ENCODE measurements around the gene LARGE1.

Gene LARGE1

DNA sequence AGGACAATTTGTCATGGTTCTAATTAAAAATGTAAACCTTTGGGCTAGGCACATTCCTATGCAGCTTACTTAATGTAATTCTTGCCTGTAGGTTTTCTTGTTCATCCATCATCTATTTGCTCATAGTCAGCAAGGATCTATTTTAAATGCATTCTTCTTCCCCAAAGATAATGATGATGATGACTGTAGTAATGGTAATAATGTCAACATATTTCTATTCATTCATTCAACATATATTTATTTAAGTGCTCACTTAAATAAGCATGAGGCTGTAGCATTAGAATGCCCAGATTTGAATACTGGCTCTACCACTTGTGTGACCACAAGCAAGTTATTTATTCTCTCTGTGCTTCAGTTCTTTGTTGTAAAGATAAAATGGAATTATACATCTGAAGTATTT is 692.5 kb downstream of the LARGE1 start:
- Histone ChIP-seq H3K4me3 (ENCODE audit: low read depth in 1 of 2, low read length in 2 of 2) (no peak overlapping the region), H3K4me2 (ENCODE audit: insufficient read depth, low read length) (no peak overlapping the region), H3K36me3 (ENCODE audit: insufficient read depth, low read length) (no peaks in the 10 kb centered on the region), H3K9me3 (ENCODE audit: insufficient read depth, low read length, severe bottlenecking) (peaks cover 16% of the 10 kb centered on the region), H3K4me1 (ENCODE audit: insufficient read depth, low read length) (no peaks in the 10 kb centered on the region), H3K79me2 (ENCODE audit: insufficient read depth, low read length) (no peaks in the 10 kb centered on the region), H2AFZ (ENCODE audit: low read depth, low read length) (no peak overlapping the region), H3K27ac (ENCODE audit: low read length) (no peak overlapping the region), H4K20me1 (ENCODE audit: insufficient read depth, low read length) (no peaks in the 10 kb centered on the region), H3K27me3 (ENCODE audit: insufficient read depth, low read length, poor library complexity) (no peaks in the 10 kb centered on the region), H3K9ac (ENCODE audit: low read depth, low read length) (no peak overlapping the region)
- ATAC-seq (ENCODE audit: insufficient read depth, low read depth): no peak
- TF ChIP-seq, protein P1, sequence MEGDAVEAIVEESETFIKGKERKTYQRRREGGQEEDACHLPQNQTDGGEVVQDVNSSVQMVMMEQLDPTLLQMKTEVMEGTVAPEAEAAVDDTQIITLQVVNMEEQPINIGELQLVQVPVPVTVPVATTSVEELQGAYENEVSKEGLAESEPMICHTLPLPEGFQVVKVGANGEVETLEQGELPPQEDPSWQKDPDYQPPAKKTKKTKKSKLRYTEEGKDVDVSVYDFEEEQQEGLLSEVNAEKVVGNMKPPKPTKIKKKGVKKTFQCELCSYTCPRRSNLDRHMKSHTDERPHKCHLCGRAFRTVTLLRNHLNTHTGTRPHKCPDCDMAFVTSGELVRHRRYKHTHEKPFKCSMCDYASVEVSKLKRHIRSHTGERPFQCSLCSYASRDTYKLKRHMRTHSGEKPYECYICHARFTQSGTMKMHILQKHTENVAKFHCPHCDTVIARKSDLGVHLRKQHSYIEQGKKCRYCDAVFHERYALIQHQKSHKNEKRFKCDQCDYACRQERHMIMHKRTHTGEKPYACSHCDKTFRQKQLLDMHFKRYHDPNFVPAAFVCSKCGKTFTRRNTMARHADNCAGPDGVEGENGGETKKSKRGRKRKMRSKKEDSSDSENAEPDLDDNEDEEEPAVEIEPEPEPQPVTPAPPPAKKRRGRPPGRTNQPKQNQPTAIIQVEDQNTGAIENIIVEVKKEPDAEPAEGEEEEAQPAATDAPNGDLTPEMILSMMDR (IDR thresholded peaks at IDR 0.05; ENCODE audit: borderline replicate concordance, extremely low read depth, low read length, poor library complexity, severe bottlenecking): no peak
- no peak for TF ChIP-seq EZH2 (IDR thresholded peaks at IDR 0.05; ENCODE audit: borderline replicate concordance, low read depth, low read length, severe bottlenecking)
- DNase-seq: no peak

DNA sequence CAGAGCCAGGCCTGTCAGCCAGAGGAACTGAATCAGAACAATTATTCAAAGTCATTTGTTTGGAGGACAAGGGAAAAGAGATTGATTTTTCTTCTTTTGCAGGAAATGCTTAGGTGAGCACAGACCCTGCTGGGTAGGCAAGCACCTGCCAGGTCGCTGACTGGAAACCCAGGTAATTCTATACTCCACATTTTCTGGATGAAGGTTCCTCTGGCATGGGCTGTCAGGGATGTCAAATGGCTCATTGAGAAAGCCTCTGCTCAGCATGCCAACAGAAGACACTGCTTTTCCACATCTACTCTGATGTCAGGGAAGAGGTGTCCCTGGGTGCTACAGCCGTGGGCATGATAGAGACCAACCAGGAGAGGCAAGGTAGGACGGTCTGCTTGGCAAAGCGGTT is 695.4 kb downstream of the LARGE1 start:
- ATAC-seq (ENCODE audit: insufficient read depth, low read depth): no peak
- no peaks in the 10 kb centered on the region for H4K20me1 ChIP-seq (ENCODE audit: insufficient read depth, low read length)
- no peak overlapping the region for H3K4me3 ChIP-seq (ENCODE audit: low read depth in 1 of 2, low read length in 2 of 2)
- H3K4me1 ChIP-seq (ENCODE audit: insufficient read depth, low read length): no peaks in the 10 kb centered on the region
- H3K79me2 ChIP-seq (ENCODE audit: insufficient read depth, low read length): no peaks in the 10 kb centered on the region
- no peak overlapping the region for H3K4me2 ChIP-seq (ENCODE audit: insufficient read depth, low read length)
- H3K36me3 ChIP-seq (ENCODE audit: insufficient read depth, low read length): no peaks in the 10 kb centered on the region
- no peak for DNase-seq
- no peak overlapping the region for H3K27ac ChIP-seq (ENCODE audit: low read length)
- no peak overlapping the region for H3K9ac ChIP-seq (ENCODE audit: low read depth, low read length)
- H3K27me3 ChIP-seq (ENCODE audit: insufficient read depth, low read length, poor library complexity): no peaks in the 10 kb centered on the region
- H2AFZ ChIP-seq (ENCODE audit: low read depth, low read length): no peak overlapping the region
- TF ChIP-seq, protein P1 (IDR thresholded peaks at IDR 0.05; ENCODE audit: borderline replicate concordance, extremely low read depth, low read length, poor library complexity, severe bottlenecking): no peak
- no peak for TF ChIP-seq EZH2 (IDR thresholded peaks at IDR 0.05; ENCODE audit: borderline replicate concordance, low read depth, low read length, severe bottlenecking)
- peaks cover 16% of the 10 kb centered on the region for H3K9me3 ChIP-seq (ENCODE audit: insufficient read depth, low read length, severe bottlenecking)

Data from DND-41 (cell line).